Breast epithelium (tissue), 3 donors: ENCODE data around the gene CFI.

Experiments used
- POLR2A ChIP-seq: fragments of 450-650 bp; IDR thresholded peaks from one replicate; pipeline ENCODE4 v1.6.1; 2016; ENCODE audit warnings: antibody characterized with exemption, mild to moderate bottlenecking, moderate library complexity
- POLR2AphosphoS5 ChIP-seq, 3 donors: sonication (generic); formaldehyde crosslinking; IDR thresholded peaks; one replicate each; pipeline ENCODE4 v1.6.1; 2017; ENCODE audit warnings: antibody characterized with exemption in 3 of 3
- TF ChIP-seq, protein P1 (sequence below), 3 donors: fragments of 450-650 bp; IDR thresholded peaks; one replicate each; pipeline ENCODE4 v1.5.1; 2016 to 2017; ENCODE audit warnings: antibody characterized with exemption in 3 of 3, mild to moderate bottlenecking in 3 of 3, moderate library complexity in 3 of 3

DNA sequence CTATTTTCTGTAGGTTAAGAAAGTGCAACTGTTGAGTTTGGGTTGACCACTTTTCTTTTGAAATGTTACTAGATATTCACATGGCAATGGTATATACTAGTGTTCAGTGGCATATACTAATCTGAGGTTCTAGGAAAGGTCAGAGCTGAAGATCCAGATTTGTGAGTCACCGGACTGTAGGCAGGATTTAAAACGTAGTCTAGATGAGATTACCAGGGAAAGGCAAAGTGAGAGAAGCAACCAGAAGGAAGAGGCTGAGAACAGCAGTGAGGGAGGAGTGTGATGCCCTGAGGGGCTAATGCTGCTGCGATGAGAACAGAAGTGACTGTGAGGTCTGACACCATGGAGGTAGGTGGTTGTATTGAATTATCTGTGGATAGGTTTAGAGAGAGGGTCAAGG is 62.3 kb downstream of the CFI start:
- TF ChIP-seq POLR2A (no peak), POLR2AphosphoS5 (IDR thresholded peaks at IDR 0.05) (no peak)
- TF ChIP-seq, protein P1, sequence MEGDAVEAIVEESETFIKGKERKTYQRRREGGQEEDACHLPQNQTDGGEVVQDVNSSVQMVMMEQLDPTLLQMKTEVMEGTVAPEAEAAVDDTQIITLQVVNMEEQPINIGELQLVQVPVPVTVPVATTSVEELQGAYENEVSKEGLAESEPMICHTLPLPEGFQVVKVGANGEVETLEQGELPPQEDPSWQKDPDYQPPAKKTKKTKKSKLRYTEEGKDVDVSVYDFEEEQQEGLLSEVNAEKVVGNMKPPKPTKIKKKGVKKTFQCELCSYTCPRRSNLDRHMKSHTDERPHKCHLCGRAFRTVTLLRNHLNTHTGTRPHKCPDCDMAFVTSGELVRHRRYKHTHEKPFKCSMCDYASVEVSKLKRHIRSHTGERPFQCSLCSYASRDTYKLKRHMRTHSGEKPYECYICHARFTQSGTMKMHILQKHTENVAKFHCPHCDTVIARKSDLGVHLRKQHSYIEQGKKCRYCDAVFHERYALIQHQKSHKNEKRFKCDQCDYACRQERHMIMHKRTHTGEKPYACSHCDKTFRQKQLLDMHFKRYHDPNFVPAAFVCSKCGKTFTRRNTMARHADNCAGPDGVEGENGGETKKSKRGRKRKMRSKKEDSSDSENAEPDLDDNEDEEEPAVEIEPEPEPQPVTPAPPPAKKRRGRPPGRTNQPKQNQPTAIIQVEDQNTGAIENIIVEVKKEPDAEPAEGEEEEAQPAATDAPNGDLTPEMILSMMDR (IDR thresholded peaks at IDR 0.05), result no peak
